Astrocyte of the spinal cord (primary cell): ENCODE results near the gene EAPP.

Source experiments
- DNase-seq: peaks from one replicate; pipeline ENCODE4 v3.0.0; 2011; ENCODE audit warnings: low read depth, low spot score
- H3K4me3 ChIP-seq: 2 replicates; pipeline ENCODE4 v1.5.1; 2011; ENCODE audit warnings: low read depth, mild to moderate bottlenecking, low read length, moderate library complexity
- CTCF ChIP-seq: IDR thresholded peaks from 2 replicates; pipeline ENCODE4 v1.5.1; 2012; ENCODE audit warnings: low read depth, mild to moderate bottlenecking, low read length, inconsistent platforms
- in situ Hi-C: cut with HindIII; loops from 2 replicates; pipeline ENCODE4 v1.10.0; 2017; ENCODE audit warnings: low sequenced_read_pairs

Gene EAPP

DNA sequence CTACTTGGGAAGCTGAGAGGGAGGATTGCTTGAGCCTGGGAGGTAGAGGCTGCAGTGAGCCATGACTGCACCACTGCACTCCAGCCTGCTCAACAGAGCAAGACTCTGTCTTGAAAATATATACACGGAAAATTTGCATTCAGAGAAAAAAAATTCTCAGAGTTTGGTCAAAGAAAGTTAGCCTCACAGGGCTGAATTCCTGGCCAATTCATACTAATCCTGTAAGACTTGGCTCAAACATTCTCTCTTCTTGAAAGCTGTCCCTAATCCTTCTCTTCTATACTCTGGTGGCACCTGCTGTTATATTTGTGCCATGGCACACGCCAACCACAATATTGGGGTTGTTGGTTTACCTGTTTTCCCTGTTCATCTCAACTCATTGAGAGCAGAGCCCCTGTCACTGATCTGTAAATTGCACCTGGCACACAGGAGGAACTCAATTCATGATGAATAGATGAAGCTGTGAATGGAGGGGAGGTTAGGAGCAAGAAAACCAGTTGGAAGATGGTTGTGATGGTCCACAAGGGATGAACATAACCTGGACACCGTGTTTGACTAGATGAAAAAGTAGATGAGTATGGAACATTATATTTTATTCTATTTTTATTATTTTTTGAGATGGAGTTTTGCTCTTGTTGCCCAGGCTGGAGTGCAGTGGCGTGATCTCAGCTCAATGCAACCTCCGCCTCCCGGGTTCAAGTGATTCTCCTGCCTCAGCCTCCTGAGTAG, 40.7 kb downstream of the EAPP start:
- no peak overlapping the region for H3K4me3 ChIP-seq
- peak; percentile 47 for TF ChIP-seq CTCF
- in situ Hi-C loops = no loop called here
- peak; percentile 44 for DNase-seq

GRCh38 chr14:34496679-34497513, 42.6 kb downstream of the EAPP start:
- no peak overlapping the region for H3K4me3 ChIP-seq
- DNase-seq = peak; percentile 100
- in situ Hi-C loops = no loop called here
- TF ChIP-seq CTCF = peak; percentile 44

DNA sequence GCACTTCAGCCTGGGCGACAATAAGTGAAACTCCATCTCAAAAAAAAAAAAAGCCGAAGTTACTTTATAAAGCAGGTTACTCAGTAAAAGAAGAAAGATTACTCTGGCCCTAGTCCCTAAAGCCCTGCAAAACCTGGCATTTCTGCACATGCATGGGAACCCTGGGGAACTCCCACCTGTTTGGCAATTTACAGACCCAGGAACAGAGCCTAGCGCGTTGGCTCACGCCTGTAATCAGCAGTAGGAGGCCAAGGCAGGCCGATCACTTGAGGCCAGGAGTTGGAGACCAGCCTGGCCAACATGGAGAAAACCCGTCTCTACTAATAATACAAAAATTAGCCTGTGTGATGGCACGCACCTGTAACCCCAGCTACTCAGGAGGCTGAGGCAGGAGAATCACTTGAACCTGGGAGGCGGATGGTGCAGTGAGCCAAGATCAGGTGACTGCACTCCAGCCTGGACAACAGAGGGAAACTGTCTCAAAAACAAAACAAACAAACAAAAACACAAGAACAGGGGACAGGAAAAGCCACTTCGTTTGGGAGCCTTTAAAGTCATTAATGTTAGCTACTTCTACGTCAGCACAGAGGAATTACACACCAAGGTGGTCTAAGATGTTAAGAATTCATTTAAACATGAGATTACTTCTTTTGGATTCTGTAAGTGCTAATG, 43.4 kb downstream of the EAPP start:
- no peak for DNase-seq
- no peak for TF ChIP-seq CTCF
- in situ Hi-C loops = no loop called here
- H3K4me3 ChIP-seq = no peak overlapping the region

- in situ Hi-C loops = no loop called here
Measured at GRCh38 chr14:34489324-34489723, 50.2 kb downstream of the EAPP start.

GRCh38 chr14:34488528-34488927, 51.0 kb downstream of the EAPP start:
- no peak overlapping the region for H3K4me3 ChIP-seq
- no peak for DNase-seq
- in situ Hi-C loops = no loop called here
- no peak for TF ChIP-seq CTCF

More at GRCh38 chr14:34489324-34489723, 50.2 kb downstream of the EAPP start:
- no peak for TF ChIP-seq CTCF
- DNase-seq = no peak
- no peak overlapping the region for H3K4me3 ChIP-seq

- no peak for DNase-seq
- H3K4me3 ChIP-seq = no peak overlapping the region
- TF ChIP-seq CTCF = no peak
- in situ Hi-C loops = no loop called here
Measured at GRCh38 chr14:34484726-34485125, 54.8 kb downstream of the EAPP start.
